ENCODE measurements around the gene FAM89B.
A peak's percentile ranks its signal among the peaks of the same experiment; 100 is the strongest.

Gene FAM89B

GRCh38 chr11:65613091-65613928 is 41.0 kb downstream of the FAM89B start:
- Histone ChIP-seq H3K27me3 (ENCODE audit: insufficient read depth, low read length, poor library complexity) (no peaks in the 10 kb centered on the region), H3K4me2 (ENCODE audit: insufficient read depth, low read length) (peak overlapping the region; percentile 86), H3K4me1 (ENCODE audit: insufficient read depth, low read length) (peaks cover 58% of the 10 kb centered on the region), H3K36me3 (ENCODE audit: insufficient read depth, low read length) (peaks cover 65% of the 10 kb centered on the region), H3K9ac (ENCODE audit: low read depth, low read length) (peak overlapping the region; percentile 84), H3K79me2 (ENCODE audit: insufficient read depth, low read length) (peaks cover 87% of the 10 kb centered on the region), H3K27ac (ENCODE audit: low read length) (peak overlapping the region; percentile 93), H2AFZ (ENCODE audit: low read depth, low read length) (peak overlapping the region; percentile 94), H3K9me3 (ENCODE audit: insufficient read depth, low read length, severe bottlenecking) (no peaks in the 10 kb centered on the region), H3K4me3 (ENCODE audit: low read depth in 1 of 2, low read length in 2 of 2) (peak overlapping the region; percentile 82 to 99; a peak in 3 of 4 replicates), H4K20me1 (ENCODE audit: insufficient read depth, low read length) (peaks cover 35% of the 10 kb centered on the region)
- ATAC-seq (ENCODE audit: insufficient read depth, low read depth) (no peak), DNase-seq (no peak)
- TF ChIP-seq CTCF (IDR thresholded peaks at IDR 0.05; ENCODE audit: borderline replicate concordance, extremely low read depth, low read length, poor library complexity, severe bottlenecking) (no peak), EZH2 (IDR thresholded peaks at IDR 0.05; ENCODE audit: borderline replicate concordance, low read depth, low read length, severe bottlenecking) (no peak)

GRCh38 chr11:65615229-65615949 is 43.1 kb downstream of the FAM89B start, which contains the start of gene PCNX3:
PCNX3 (plus strand) TSS chr11:65615776; CDS start chr11:65616312, 536 bp downstream.
- peaks cover 46% of the 10 kb centered on the region for H4K20me1 ChIP-seq (ENCODE audit: insufficient read depth, low read length)
- peak within 1 kb of the TSS; percentile 93 for H3K27ac ChIP-seq (ENCODE audit: low read length)
- peak within 1 kb of the TSS; percentile 100 for H3K4me2 ChIP-seq (ENCODE audit: insufficient read depth, low read length)
- H3K9ac ChIP-seq (ENCODE audit: low read depth, low read length), result peak within 1 kb of the TSS; percentile 84
- peaks cover 70% of the 10 kb centered on the region for H3K36me3 ChIP-seq (ENCODE audit: insufficient read depth, low read length)
- H3K4me1 ChIP-seq (ENCODE audit: insufficient read depth, low read length), result peaks cover 64% of the 10 kb centered on the region
- H3K27me3 ChIP-seq (ENCODE audit: insufficient read depth, low read length, poor library complexity), result no peaks in the 10 kb centered on the region
- peak; percentile 88 for ATAC-seq (ENCODE audit: insufficient read depth, low read depth)
- no peaks in the 10 kb centered on the region for H3K9me3 ChIP-seq (ENCODE audit: insufficient read depth, low read length, severe bottlenecking)
- TF ChIP-seq CTCF (IDR thresholded peaks at IDR 0.05; ENCODE audit: borderline replicate concordance, extremely low read depth, low read length, poor library complexity, severe bottlenecking) (no peak), EZH2 (IDR thresholded peaks at IDR 0.05; ENCODE audit: borderline replicate concordance, low read depth, low read length, severe bottlenecking) (no peak)
- peak within 1 kb of the TSS; percentile 94 for H2AFZ ChIP-seq (ENCODE audit: low read depth, low read length)
- peak; percentile 100 for DNase-seq
- H3K79me2 ChIP-seq (ENCODE audit: insufficient read depth, low read length), result peaks cover 93% of the 10 kb centered on the region
- H3K4me3 ChIP-seq (ENCODE audit: low read depth in 1 of 2, low read length in 2 of 2), result peak within 1 kb of the TSS; percentile 82 to 99

GRCh38 chr11:65615950-65616574 is 43.7 kb downstream of the FAM89B start:
- ATAC-seq (ENCODE audit: insufficient read depth, low read depth), result no peak
- H3K4me3 ChIP-seq (ENCODE audit: low read depth in 1 of 2, low read length in 2 of 2), result peak overlapping the region; percentile 59 to 97
- H3K27me3 ChIP-seq (ENCODE audit: insufficient read depth, low read length, poor library complexity), result no peaks in the 10 kb centered on the region
- peaks cover 50% of the 10 kb centered on the region for H4K20me1 ChIP-seq (ENCODE audit: insufficient read depth, low read length)
- peak overlapping the region; percentile 74 for H3K27ac ChIP-seq (ENCODE audit: low read length)
- peaks cover 57% of the 10 kb centered on the region for H3K4me1 ChIP-seq (ENCODE audit: insufficient read depth, low read length)
- peaks cover 70% of the 10 kb centered on the region for H3K36me3 ChIP-seq (ENCODE audit: insufficient read depth, low read length)
- H3K79me2 ChIP-seq (ENCODE audit: insufficient read depth, low read length), result peaks cover 91% of the 10 kb centered on the region
- H3K9ac ChIP-seq (ENCODE audit: low read depth, low read length), result peak overlapping the region; percentile 78
- no peaks in the 10 kb centered on the region for H3K9me3 ChIP-seq (ENCODE audit: insufficient read depth, low read length, severe bottlenecking)
- peak overlapping the region; percentile 66 for H2AFZ ChIP-seq (ENCODE audit: low read depth, low read length)
- peak; percentile 62 for DNase-seq
- H3K4me2 ChIP-seq (ENCODE audit: insufficient read depth, low read length), result peak overlapping the region; percentile 100
- no peak for TF ChIP-seq EZH2 (IDR thresholded peaks at IDR 0.05; ENCODE audit: borderline replicate concordance, low read depth, low read length, severe bottlenecking)

Data from DND-41 (cell line).